Activated T-helper 9 cell treated with anti-CD3 and anti-CD28 coated beads, Interleukin-2, amount 50 U/mL, for 16 hours (primary cell): ENCODE results near the gene DOCK9.
"Not testable (repeated sequence)": the region's sequence is repeated elsewhere in the genome, so short reads cannot be mapped to it uniquely, and the experiment has no call there.

Experiments used
- DNase-seq: peaks from one replicate; pipeline ENCODE4 v3.0.0-alpha.2; 2020; ENCODE audit warnings: low read depth

The DOCK9 gene

GRCh38 chr13:98772794-98773452 lies 204.9 kb downstream of the DOCK9 start:
- DNase-seq = no peak

GRCh38 chr13:98771838-98772611 lies 205.8 kb downstream of the DOCK9 start:
- DNase-seq = no peak

GRCh38 chr13:98769736-98770135 lies 208.1 kb downstream of the DOCK9 start:
- DNase-seq = no peak

GRCh38 chr13:98768522-98768921 lies 209.3 kb downstream of the DOCK9 start:
- DNase-seq = no peak

GRCh38 chr13:98766697-98767096 lies 211.2 kb downstream of the DOCK9 start:
- DNase-seq = no peak

- DNase-seq = no peak
Measured at GRCh38 chr13:98765996-98766519, 211.8 kb downstream of the DOCK9 start.

- DNase-seq = no peak
Measured at GRCh38 chr13:98761986-98762616, 215.8 kb downstream of the DOCK9 start.

GRCh38 chr13:98761126-98761985 lies 216.5 kb downstream of the DOCK9 start:
- no peak for DNase-seq

- DNase-seq = no peak
Measured at GRCh38 chr13:98755729-98756128, 222.1 kb downstream of the DOCK9 start.

GRCh38 chr13:98755116-98755515 lies 222.7 kb downstream of the DOCK9 start:
- DNase-seq = no peak

GRCh38 chr13:98754468-98754867 lies 223.4 kb downstream of the DOCK9 start:
- not testable (repeated sequence) for DNase-seq

- DNase-seq = no peak
Measured at GRCh38 chr13:98752467-98753290, 225.2 kb downstream of the DOCK9 start, which contains the start of gene SLC15A1. Gene SLC15A1, minus strand, starts transcription at chr13:98752672. Its CDS starts 74 bp downstream, at chr13:98752598.

GRCh38 chr13:98751861-98752466 lies 225.9 kb downstream of the DOCK9 start:
- no peak for DNase-seq

- no peak for DNase-seq
Measured at GRCh38 chr13:98751367-98751782, 226.5 kb downstream of the DOCK9 start.

GRCh38 chr13:98749501-98749900 lies 228.4 kb downstream of the DOCK9 start:
- DNase-seq = no peak

- DNase-seq = no peak
Measured at GRCh38 chr13:98746968-98747367, 230.9 kb downstream of the DOCK9 start.
